IPS DF 4.7 (cell line): ENCODE measurements around the gene CTNNA3.

ENCODE experiments used
- DNase-seq: peaks from one replicate; pipeline ENCODE4 v3.0.0-alpha.2; 2013; ENCODE audit warnings: low spot score; ENCODE audit errors: extremely low read depth

Gene CTNNA3

DNA sequence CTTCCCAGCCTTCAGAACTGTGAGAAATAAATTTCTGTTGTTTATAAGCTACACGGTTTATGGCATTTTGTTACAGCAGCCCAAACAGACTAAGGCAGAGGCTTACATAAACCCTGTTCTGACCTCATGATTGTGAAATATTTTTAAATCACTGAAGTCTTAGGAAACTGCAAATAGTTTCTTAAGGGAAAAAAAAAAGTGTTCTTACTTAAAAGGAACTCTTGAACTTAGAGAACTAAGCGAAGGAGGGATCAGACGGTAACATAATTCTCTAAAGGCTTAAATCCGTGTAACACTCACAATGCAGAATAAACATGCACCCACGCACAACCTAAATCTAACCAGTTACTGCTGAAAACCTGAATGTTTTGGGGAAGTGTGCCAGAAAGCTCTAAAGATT is 1519.2 kb downstream of the CTNNA3 start:
- DNase-seq, result no peak

DNA sequence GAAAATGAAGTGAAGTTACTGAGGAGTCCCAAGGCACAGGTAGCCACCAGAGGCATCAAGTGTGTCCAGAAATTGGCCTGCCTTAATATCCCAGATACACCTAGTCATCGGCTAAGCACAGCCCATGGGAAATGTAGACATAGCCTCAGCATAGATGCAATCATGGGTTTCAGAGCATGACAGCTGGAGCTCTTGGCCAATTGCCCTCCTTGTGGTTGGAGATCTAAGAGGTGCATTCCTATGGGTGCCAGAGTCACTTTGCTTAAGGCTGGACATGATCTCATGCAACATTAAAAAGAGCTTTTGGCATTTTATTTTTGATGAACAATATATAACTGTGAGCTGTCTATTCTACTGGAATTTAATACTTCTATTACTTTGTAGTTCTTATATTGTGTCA is 1528.2 kb downstream of the CTNNA3 start:
- DNase-seq, result no peak

DNA sequence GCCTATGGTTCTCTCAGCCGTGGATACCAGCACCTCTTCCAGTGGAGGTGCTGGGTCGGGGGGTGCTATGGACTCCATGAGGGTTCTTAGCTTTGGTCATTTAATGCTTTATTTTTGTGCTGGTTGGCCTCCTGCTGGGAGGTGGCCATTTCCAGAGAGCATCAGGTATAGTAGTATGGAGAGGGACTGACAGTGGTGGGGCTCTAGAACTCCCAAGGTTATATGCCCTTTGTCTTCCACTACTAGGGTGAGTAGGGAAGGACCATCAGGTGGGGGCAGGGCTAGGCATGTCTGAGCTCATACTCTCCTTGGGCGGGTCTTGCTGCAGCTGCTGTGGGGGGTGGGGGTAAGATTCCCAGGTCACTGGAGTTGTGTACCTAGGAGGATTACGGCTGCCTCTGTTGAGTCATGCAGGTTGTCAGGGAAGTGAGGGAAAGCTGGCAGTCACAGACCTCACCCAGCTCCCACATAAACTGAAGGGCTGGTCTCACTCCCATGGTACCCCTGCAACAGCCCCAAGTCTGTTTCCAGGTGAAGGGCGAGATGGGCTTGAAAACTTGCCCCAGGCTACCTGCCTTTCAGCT is 1533.3 kb downstream of the CTNNA3 start:
- no peak for DNase-seq

DNA sequence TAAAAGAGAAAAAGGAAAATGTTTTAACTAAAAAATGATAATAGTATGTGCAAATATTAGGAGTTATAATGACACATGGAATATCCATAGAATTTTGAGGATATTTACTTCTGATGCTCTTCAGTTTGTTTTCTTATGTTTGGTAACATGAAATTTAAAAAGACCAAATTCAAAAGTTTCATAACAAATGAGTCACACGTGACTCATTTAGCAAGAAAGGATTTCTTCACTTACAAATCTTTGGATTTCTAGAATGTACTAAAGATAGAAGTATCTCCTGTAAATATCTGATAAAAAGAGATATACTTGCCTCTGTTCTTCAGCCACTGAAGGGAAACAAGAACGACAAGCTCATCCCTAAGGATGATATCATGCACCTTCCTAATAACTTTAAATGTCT is 1544.6 kb downstream of the CTNNA3 start:
- no peak for DNase-seq

DNA sequence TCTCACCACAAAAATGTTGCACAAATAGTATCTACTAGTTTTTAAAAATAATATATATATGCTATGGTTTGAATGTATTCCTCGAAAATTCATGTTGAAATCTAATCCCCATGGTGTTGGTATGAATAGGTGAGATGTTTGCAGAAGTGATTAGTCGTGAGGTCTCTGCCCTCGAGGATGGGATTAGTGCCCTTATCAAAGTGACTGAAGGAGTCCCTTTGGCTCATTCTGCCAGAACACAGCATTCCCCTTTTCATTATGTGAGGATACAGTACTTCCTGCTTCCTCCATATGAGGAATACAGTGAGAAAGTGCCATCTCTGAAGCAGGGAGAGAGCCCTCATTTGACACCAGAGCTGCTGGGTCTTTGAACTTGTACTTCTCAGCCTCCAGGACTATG is 1547.7 kb downstream of the CTNNA3 start:
- no peak for DNase-seq

DNA sequence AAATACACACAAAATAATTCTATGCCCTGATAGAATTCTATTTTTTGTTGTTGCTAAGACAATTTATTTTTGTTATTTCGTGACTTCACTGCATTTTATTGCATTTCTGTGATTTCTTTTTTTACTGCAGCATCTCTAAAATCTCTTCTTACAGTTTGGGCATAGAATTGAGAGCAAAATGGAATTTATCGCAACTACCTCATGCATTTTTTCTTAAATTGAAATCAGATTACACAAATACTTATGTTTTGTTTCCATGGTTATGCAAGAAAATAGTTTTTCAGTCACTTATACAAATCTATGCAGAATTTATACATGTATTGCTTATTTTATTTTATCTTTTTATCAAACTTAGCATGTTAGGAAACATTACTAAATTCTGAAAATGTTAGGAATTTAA is 1552.0 kb downstream of the CTNNA3 start:
- no peak for DNase-seq

DNA sequence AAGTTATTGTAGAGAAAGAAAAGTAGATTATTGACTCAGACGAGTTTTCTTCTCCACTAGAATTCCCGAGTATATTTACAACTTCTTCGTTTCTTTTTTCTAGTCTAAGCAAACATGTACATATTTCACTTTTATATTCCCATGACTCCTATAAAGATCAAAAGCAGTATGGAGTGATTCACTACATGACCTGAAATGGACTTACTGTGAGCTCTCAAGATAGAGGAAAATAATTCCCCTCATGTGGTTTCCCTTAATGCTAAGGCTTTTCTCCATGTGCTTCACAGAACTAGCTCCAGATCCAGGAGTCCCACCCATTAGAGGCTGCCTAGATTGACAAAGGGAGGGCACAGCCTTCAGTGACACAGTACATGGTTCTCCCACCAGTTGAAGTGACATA is 1593.2 kb downstream of the CTNNA3 start:
- DNase-seq, result no peak

DNA sequence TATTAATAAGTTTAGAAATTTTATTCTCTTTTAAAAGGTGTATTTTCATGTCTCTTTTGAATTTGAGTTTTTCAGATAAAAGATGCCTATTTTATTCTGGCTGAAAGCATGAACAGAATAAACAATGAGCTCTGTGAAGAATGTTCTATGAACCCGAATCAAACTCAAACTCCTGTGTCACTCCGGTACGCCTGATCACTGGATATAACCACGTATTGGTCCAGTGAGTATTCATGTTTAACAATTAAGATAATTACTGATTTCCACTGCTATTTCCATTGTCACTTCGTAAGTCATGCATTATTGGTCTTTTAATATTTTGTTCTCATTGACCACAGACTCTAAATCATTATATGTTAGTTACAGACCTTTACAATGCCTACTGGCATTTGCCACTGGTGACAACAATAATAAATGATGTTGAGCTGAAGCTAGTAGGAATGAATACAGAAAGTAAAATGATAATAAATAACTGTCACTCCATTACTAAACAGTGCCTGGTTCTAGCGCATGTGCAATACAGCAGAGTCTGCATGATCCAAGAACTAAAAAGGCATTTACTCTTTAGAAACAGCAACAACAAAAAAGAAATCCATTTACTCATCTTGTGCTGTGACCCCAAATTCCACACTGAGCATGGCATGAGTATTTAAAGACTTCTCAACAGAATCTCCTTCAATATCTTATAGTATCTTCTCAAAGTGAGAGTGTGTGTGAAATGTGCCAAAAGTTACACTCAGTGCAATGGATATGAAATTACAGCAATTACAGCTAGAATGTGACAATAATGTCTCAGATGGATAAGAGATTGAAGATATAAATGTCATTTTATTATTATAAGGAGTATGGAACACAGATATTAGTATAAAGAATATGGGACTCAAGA is 1597.2 kb downstream of the CTNNA3 start:
- DNase-seq, result no peak

DNA sequence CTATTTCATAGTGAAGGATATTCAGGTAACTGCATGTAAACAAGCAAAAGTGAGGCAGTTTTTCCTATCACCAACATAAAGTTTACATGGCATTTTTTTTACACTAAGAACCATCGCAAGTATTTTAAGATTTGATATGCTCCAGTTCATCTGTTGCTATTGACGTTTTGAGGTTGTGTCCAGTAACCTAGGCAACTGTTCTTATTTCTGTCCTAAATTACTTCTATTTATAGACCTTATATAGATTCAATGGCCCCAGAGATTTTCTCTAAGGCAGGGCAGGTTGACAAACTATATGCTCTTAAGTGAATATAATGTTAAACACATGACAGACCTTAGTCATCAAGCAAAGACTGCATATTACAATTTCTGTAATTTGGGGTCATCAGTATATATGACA is 1600.4 kb downstream of the CTNNA3 start:
- no peak for DNase-seq

DNA sequence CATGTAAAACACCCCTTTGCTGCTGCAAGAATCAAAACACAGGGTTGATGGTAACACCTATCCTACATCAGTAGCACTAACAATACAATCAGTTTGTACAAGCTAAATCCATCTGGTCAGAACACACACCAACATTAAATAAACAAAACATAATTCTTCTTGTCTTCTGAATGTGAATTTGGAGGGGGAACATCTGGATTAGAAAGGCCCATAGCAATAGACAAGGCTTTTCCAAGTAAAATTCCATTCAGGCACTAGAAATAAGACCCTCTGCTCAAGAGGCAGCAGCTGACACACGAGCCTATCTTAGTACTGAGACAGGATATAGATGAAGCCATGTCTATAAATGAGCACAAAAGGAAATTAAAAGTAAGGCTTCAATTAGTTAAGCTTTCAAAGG is 1610.1 kb downstream of the CTNNA3 start:
- no peak for DNase-seq

DNA sequence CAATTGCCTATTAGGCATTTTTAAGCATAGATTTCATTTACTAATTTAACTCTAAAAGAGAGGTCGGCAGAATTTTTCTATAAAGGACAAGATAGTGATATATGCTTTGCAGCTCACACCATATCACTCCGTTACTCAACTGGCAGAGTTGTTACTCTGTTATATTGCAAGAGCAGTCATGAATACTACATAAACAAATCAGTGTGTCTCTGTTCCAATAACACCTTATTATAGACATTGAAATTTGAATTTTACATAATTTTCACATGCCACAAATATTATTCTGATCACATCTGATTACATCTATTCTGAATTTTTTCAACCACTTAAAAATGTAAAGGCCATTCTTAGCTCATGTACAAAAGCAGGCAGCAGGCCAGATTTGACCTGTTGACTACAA is 1624.1 kb downstream of the CTNNA3 start:
- DNase-seq, result no peak

DNA sequence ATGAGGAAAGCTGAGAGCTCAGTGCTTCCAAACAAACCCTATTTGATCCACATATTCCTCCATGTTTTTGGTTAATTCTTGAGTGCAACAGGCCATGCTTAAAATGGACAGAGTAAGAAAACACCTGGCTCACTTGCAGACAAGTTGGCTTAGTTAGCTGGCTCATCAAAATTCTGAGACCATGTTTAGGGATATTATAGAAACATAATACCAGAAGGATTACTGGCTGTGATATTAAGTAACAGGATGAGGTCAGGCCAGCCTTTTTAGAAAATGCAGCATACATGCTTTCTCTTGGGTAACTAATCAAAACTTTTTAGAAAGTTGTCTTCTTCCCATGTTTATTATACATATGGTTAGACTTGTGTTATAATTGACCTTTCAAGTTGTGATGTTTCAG is 1637.4 kb downstream of the CTNNA3 start:
- DNase-seq, result no peak

DNA sequence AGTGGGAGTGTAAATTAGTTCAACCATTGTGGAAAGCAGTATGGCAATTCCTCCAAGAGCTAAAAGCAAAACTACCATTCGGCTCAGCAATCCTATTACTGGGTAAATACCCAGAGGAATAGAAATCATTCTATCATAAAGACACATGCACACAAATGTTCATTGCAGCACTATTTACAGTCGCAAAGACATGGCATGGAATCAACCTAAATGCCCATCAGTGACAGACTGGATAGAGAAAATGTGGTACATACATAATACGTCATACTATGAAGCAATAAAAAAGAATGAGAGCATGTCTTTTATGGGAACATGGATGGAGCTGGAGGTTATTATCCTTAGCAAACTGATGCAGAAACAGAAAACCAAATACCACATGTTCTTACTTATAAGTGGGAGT is 1646.7 kb downstream of the CTNNA3 start:
- no peak for DNase-seq

DNA sequence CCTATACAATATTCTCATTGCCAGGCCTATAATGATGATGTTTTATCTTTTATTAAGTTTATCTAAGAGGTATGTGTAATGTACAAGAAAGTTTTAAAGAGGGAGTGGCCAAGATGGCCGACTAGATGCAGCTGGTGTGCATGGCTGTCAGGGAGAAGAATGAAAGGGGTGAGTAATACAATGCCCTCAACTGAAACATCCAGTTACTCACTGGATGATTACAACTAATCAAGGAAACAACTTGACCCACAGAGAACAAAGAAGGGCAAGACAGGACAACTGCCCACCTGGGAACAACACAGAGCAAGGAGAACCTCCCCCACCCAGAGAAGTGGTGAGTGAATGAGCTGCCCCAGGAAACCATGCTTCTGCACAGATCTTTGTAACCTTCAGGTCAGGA is 1650.1 kb downstream of the CTNNA3 start:
- no peak for DNase-seq

DNA sequence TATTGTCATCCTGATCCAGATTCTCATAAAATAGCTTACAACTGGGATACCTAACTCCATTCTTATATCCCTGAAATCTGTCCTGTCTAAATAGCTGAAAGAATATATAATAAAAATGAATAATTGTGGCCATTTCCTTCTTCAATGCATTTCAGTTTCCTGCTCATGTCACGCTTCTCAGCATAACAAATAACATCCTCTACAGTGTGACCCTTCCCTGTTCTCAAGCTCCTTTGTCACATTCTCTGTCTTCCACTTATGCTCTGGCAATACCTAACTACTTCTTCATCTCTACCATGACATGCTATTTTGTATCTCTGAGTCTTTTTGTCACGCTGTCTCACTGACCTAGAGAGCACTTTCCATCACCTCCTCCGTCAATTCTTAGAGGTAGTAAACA is 1654.2 kb downstream of the CTNNA3 start:
- no peak for DNase-seq

DNA sequence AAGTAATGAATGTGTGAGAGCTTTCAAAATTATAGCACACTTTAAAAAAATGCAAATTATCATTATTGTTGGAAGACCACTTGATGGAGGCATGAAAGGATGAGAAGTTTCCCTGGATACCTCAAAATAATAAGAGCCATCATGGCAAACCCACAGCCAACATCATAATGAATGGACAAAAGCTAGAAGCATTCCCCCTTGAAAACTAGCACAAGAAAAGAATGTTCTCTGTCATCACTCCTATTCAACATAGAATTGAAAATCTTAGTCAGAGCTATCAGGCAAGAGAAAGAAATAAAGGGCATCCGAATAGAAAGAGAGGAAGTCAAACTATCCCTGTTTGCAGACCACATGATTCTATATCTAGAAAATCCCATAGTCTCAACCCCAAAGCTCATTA is 1657.4 kb downstream of the CTNNA3 start:
- DNase-seq, result no peak

DNA sequence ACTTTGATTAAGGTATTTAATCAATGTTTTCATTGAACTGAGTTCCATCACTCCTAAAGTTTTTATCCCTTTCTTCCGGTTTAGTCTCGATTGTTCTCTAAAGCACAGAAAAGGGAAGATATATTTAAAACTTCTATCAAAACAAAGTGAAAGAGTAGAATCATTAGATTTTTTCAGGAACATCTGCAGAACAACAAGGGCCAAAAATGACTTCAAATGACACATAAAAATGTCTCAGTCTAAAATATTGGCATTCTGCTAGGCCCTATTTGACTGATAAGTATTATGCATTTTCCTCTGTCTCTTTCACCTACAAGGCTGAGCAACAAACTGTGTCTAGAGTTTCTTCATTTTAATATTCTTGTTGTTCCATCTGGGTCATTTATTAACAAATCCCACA is 1669.7 kb downstream of the CTNNA3 start:
- no peak for DNase-seq

DNA sequence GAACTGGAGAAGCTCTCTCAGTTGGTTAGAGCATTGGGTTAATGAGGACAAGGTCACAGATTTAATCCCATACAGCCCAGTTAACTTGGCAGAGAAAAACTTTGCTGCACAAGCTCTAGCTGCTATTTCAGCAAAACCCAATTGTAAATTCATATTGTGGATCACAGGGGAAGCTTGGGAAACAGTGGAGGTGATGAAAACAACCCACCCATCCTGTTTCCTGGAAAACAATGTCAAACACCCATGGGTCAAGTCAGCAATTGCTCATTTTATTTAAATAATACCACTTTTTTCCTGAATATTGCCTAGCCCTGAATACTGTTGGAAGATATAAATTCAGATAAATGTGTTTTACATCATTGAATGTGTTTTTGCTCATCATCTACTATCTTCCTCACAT is 1670.8 kb downstream of the CTNNA3 start:
- no peak for DNase-seq

DNA sequence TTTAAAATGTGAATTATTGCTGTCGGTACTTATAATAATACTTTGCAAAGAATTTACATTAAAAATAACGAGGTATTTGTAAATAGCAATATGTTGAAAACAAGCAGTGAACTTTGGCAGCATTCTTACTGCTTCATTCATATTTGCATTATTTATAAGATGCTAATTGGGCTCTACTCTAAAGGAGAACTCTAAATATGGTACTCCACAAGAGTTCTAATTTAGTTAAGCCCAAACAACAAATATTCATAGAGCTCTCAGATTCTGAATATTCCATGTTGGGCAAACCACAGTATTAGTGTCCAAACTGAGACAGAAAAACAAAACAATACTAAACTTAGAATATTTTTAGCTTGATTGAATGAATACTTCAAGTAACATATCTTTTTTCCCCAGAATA is 1674.6 kb downstream of the CTNNA3 start:
- DNase-seq, result no peak

DNA sequence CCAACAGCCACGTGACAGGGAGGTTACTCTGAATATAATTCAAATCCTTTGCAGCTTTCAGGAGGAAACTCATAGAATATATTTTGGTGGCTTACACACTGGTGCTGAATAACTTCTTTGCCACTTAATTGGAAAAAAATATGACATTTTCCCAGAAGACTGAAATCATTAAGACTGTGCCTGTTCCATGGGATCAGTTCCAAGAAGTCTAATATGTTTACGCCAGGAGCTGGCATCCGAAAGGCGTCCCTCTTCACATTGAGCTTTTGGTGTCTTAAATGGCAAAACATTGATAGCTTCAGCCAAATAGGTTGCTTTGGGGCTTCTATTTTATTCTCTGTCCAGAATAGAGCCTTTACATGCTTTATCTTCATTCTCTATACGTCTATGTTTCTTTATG is 1687.8 kb downstream of the CTNNA3 start:
- DNase-seq, result no peak

DNA sequence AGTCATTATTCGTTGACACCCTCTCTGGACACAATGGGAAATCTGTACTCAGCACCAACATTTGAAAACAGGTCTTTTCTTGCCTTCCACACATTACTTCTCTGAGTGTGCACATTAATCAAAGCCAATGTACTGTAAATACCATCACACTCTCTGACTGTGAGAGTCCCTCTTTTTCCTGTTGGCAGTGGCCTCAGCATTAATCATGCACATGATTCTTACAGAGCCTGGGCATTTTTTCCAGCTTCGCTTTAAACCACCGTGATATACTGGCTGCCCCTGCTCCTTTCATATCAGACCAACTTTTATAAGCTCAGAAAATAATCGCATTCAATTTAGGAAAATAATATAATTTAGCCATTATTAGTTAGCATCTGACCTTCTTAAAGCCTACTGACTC is 1689.6 kb downstream of the CTNNA3 start:
- DNase-seq, result no peak

DNA sequence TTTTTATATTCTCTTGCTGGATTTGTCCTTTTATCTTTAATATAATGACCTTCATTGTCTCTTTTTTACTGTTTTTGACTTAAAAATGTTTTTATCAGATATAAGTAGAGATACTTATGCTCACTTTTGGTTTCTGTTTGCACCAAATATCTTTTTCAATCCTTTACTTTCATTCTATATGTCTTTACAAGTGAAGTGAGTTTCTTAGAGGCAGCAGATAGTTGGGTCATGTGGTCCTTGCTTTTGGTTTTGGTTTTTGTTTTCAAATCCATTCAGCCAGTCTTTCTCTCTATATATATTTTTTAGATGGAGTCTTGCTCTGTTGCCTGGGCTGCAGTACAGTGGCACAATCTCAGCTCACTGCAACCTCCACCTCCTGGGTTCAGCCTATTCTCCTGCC is 1702.5 kb downstream of the CTNNA3 start:
- DNase-seq, result no peak

DNA sequence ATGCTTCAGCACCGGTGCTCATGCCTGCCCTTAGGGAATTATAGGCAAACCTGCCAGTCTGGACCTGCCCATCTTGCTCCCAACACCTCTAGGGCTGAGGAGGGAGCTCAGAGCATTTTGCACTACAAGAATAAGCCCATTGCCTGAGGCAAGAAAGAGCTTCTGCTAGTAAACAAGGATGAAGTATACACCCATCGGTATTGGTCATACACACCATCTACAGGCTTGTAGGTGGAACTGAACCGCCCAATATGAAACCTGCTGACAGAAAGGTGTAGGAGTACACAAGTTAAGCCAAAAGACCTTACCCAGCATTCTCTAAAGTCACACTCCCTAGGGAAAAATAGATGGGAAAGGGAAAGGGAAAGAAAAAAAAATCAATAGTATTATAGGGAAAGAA is 1727.1 kb downstream of the CTNNA3 start:
- DNase-seq, result no peak
